HG02610 (cell line): ENCODE data around the gene NPB.

Experiments
- ATAC-seq: cut with Tn5 transposase; IDR thresholded peaks from one replicate; pipeline ENCODE4 v1.9.1; 2021; ENCODE audit warnings: mild to moderate bottlenecking, moderate library complexity; ENCODE audit not compliant: unreplicated experiment

Gene NPB

GRCh38 chr17:81939218-81939617 lies 37.2 kb downstream of the NPB start:
- no peak for ATAC-seq

GRCh38 chr17:81939881-81940385 lies 37.9 kb downstream of the NPB start:
- ATAC-seq: no peak

GRCh38 chr17:81940538-81941483 lies 38.8 kb downstream of the NPB start:
- no peak for ATAC-seq

GRCh38 chr17:81941484-81942166 lies 39.6 kb downstream of the NPB start:
- no peak for ATAC-seq

GRCh38 chr17:81942167-81942553 lies 40.1 kb downstream of the NPB start:
- ATAC-seq: no peak

GRCh38 chr17:81944858-81945257 lies 42.8 kb downstream of the NPB start:
- ATAC-seq: no peak

GRCh38 chr17:81947189-81947588 lies 45.2 kb downstream of the NPB start, which contains the start of gene MYADML2:
TSS of gene MYADML2 (minus strand) at chr17:81947233. CDS start at chr17:81941741, 5,492 bp downstream.
- ATAC-seq: no peak

GRCh38 chr17:81948635-81949378 lies 46.8 kb downstream of the NPB start:
- no peak for ATAC-seq

GRCh38 chr17:81950501-81950900 lies 48.5 kb downstream of the NPB start:
- ATAC-seq: no peak

- no peak for ATAC-seq
These were observed 50.0 kb downstream of the NPB start for GRCh38 chr17:81951785-81952684.
